Activated T-helper 1 cell treated with anti-CD3 and anti-CD28 coated beads, Interleukin-12 subunit alpha, Interleukin-12 subunit beta, Interleukin-2, Interleukin-4 antibody, amounts not matched to agents 30 ng/mL and 10 ng/mL and 1 ng/mL, durations not matched to agents 14 hours and 24 hours and 36 hours (primary cell): ENCODE measurements around the gene ACTG2. TPM values are rescaled to one million over a fixed set of nuclear protein-coding genes. Genes with fewer than 3 reads are reported as not detected.
"Not testable (repeated sequence)": the region's sequence is repeated elsewhere in the genome, so short reads cannot be mapped to it uniquely, and the experiment has no call there.

ENCODE experiments used
- DNase-seq: peaks from one replicate; pipeline ENCODE4 v3.0.0; 2021; ENCODE audit warnings: low spot score
- H3K27ac Mint-ChIP-seq: one replicate; pipeline ENCODE4 v1.8.0; 2021; ENCODE audit warnings: mild to moderate bottlenecking, mixed read lengths
- H3K27me3 Mint-ChIP-seq: one replicate; pipeline ENCODE4 v1.8.0; 2022; ENCODE audit warnings: mild to moderate bottlenecking, moderate library complexity, mixed read lengths; ENCODE audit not compliant: insufficient read depth
- H3K36me3 Mint-ChIP-seq: one replicate; pipeline ENCODE4 v1.8.0; 2021; ENCODE audit warnings: low read depth, mixed read lengths
- H3K4me1 Mint-ChIP-seq: one replicate; pipeline ENCODE4 v1.8.0; 2021; ENCODE audit warnings: low read depth, mixed read lengths
- H3K4me3 Mint-ChIP-seq: one replicate; pipeline ENCODE4 v1.8.0; 2021; ENCODE audit warnings: mild to moderate bottlenecking, moderate library complexity, mixed read lengths
- H3K9me3 Mint-ChIP-seq: one replicate; pipeline ENCODE4 v1.8.0; 2021; ENCODE audit warnings: mixed read lengths
- intact Hi-C: fragments of 100-400 bp; cut with micrococcal nuclease; formaldehyde crosslinking; loops from one replicate; pipeline ENCODE4 v1.15.1; 2024
- total RNA-seq: library from RNA; stranded (reverse); gene quantifications from 2 replicates; pipeline ENCODE4 v1.2.3, GENCODE V29; 2022

The ACTG2 gene
- total RNA-seq, 1 donor from 2014 or later = 0.26 TPM

GRCh38 chr2:73937103-73937885 is 44.5 kb downstream of the ACTG2 start:
- Mint-ChIP-seq H3K4me1 (peaks cover 69% of the 10 kb centered on the region), H3K36me3 (peaks cover 49% of the 10 kb centered on the region), H3K9me3 (no peaks in the 10 kb centered on the region), H3K27ac (no peak overlapping the region), H3K4me3 (no peak overlapping the region), H3K27me3 (no peaks in the 10 kb centered on the region)
- intact Hi-C loops = no loop called here
- DNase-seq = no peak

GRCh38 chr2:73937899-73938298 is 45.1 kb downstream of the ACTG2 start:
- Mint-ChIP-seq H3K4me3 (no peak overlapping the region), H3K27me3 (no peaks in the 10 kb centered on the region), H3K4me1 (peaks cover 69% of the 10 kb centered on the region), H3K9me3 (no peaks in the 10 kb centered on the region), H3K27ac (no peak overlapping the region), H3K36me3 (peaks cover 53% of the 10 kb centered on the region)
- no peak for DNase-seq
- intact Hi-C loops = loop anchor here (2.0 kb wide), 1 partner anchor 27 kb away; no protein-coding TSS in a partner anchor

GRCh38 chr2:73938718-73939352 is 46.0 kb downstream of the ACTG2 start:
- no peak for DNase-seq
- no peaks in the 10 kb centered on the region for H3K27me3 Mint-ChIP-seq
- no peak overlapping the region for H3K4me3 Mint-ChIP-seq
- no peak overlapping the region for H3K27ac Mint-ChIP-seq
- intact Hi-C loops = loop anchor here (2.0 kb wide), 1 partner anchor 26 kb away; no protein-coding TSS in a partner anchor
- H3K9me3 Mint-ChIP-seq = no peaks in the 10 kb centered on the region
- H3K4me1 Mint-ChIP-seq = peaks cover 63% of the 10 kb centered on the region
- H3K36me3 Mint-ChIP-seq = peaks cover 53% of the 10 kb centered on the region

- peaks cover 54% of the 10 kb centered on the region for H3K36me3 Mint-ChIP-seq
- no peak overlapping the region for H3K27ac Mint-ChIP-seq
- H3K27me3 Mint-ChIP-seq = no peaks in the 10 kb centered on the region
- intact Hi-C loops = loop anchor here (2.0 kb wide), 1 partner anchor 25 kb away; no protein-coding TSS in a partner anchor
- no peak overlapping the region for H3K4me3 Mint-ChIP-seq
- no peak for DNase-seq
- H3K9me3 Mint-ChIP-seq = no peaks in the 10 kb centered on the region
- H3K4me1 Mint-ChIP-seq = peaks cover 68% of the 10 kb centered on the region
Observed at GRCh38 chr2:73939419-73939818, 46.6 kb downstream of the ACTG2 start.

GRCh38 chr2:73940066-73940465 is 47.3 kb downstream of the ACTG2 start:
- H3K9me3 Mint-ChIP-seq, H3K27me3 Mint-ChIP-seq, H3K4me3 Mint-ChIP-seq, H3K27ac Mint-ChIP-seq, DNase-seq, intact Hi-C loops: not testable (repeated sequence)
- Mint-ChIP-seq H3K4me1 (peaks cover 74% of the 10 kb centered on the region), H3K36me3 (peaks cover 59% of the 10 kb centered on the region)

- H3K4me3 Mint-ChIP-seq = no peak overlapping the region
- intact Hi-C loops = no loop called here
- H3K27ac Mint-ChIP-seq = no peak overlapping the region
- H3K36me3 Mint-ChIP-seq = peaks cover 53% of the 10 kb centered on the region
- H3K27me3 Mint-ChIP-seq = no peaks in the 10 kb centered on the region
- DNase-seq = no peak
- H3K4me1 Mint-ChIP-seq = peaks cover 73% of the 10 kb centered on the region
- H3K9me3 Mint-ChIP-seq = no peaks in the 10 kb centered on the region
Observed at GRCh38 chr2:73942664-73943063, 49.9 kb downstream of the ACTG2 start.

GRCh38 chr2:73944714-73945113 is 51.9 kb downstream of the ACTG2 start:
- H3K4me1 Mint-ChIP-seq = peaks cover 73% of the 10 kb centered on the region
- intact Hi-C loops = loop anchor here (1.0 to 5.0 kb wide), 3 partner anchors 18 to 628 kb away; partner anchors contain the start of gene DGUOK

GRCh38 chr2:73946215-73946614 is 53.4 kb downstream of the ACTG2 start:
- no peak for DNase-seq
- intact Hi-C loops = loop anchor here (5.0 kb wide), 1 partner anchor 626 kb away; no protein-coding TSS in a partner anchor
- Mint-ChIP-seq H3K27me3 (no peaks in the 10 kb centered on the region), H3K4me1 (peaks cover 74% of the 10 kb centered on the region), H3K36me3 (peaks cover 55% of the 10 kb centered on the region), H3K4me3 (no peak overlapping the region), H3K9me3 (no peaks in the 10 kb centered on the region), H3K27ac (peak overlapping the region; percentile 61)

More at GRCh38 chr2:73944714-73945113, 51.9 kb downstream of the ACTG2 start:
- peak overlapping the region; percentile 2 for H3K4me3 Mint-ChIP-seq
- no peak for DNase-seq
- no peaks in the 10 kb centered on the region for H3K9me3 Mint-ChIP-seq
- H3K27ac Mint-ChIP-seq = peak overlapping the region; percentile 25
- no peaks in the 10 kb centered on the region for H3K27me3 Mint-ChIP-seq
- H3K36me3 Mint-ChIP-seq = peaks cover 54% of the 10 kb centered on the region

GRCh38 chr2:73946666-73947065 is 53.9 kb downstream of the ACTG2 start:
- no peak overlapping the region for H3K27ac Mint-ChIP-seq
- H3K27me3 Mint-ChIP-seq = no peaks in the 10 kb centered on the region
- H3K36me3 Mint-ChIP-seq = peaks cover 57% of the 10 kb centered on the region
- peaks cover 74% of the 10 kb centered on the region for H3K4me1 Mint-ChIP-seq
- no peak for DNase-seq
- no peak overlapping the region for H3K4me3 Mint-ChIP-seq
- intact Hi-C loops = loop anchor here (5.0 kb wide), 1 partner anchor 626 kb away; no protein-coding TSS in a partner anchor
- H3K9me3 Mint-ChIP-seq = no peaks in the 10 kb centered on the region

- H3K9me3 Mint-ChIP-seq = no peaks in the 10 kb centered on the region
- no peak overlapping the region for H3K27ac Mint-ChIP-seq
- DNase-seq = no peak
- H3K4me3 Mint-ChIP-seq = no peak overlapping the region
- intact Hi-C loops = loop anchor here (5.0 kb wide), 1 partner anchor 625 kb away; no protein-coding TSS in a partner anchor
- H3K27me3 Mint-ChIP-seq = no peaks in the 10 kb centered on the region
- peaks cover 64% of the 10 kb centered on the region for H3K36me3 Mint-ChIP-seq
- H3K4me1 Mint-ChIP-seq = peaks cover 78% of the 10 kb centered on the region
Observed at GRCh38 chr2:73947412-73948018, 54.7 kb downstream of the ACTG2 start.

- Mint-ChIP-seq H3K27ac (no peak overlapping the region), H3K4me1 (peaks cover 72% of the 10 kb centered on the region), H3K4me3 (no peak overlapping the region), H3K9me3 (no peaks in the 10 kb centered on the region), H3K36me3 (peaks cover 60% of the 10 kb centered on the region), H3K27me3 (no peaks in the 10 kb centered on the region)
- no peak for DNase-seq
- intact Hi-C loops = loop anchor here (5.0 kb wide), 1 partner anchor 622 kb away; no protein-coding TSS in a partner anchor
Observed at GRCh38 chr2:73949802-73950201, 57.0 kb downstream of the ACTG2 start.

- H3K36me3 Mint-ChIP-seq = peaks cover 64% of the 10 kb centered on the region
- peak overlapping the region; percentile 36 for H3K27ac Mint-ChIP-seq
- no peak overlapping the region for H3K4me3 Mint-ChIP-seq
- DNase-seq = no peak
- intact Hi-C loops = no loop called here
- H3K4me1 Mint-ChIP-seq = peaks cover 57% of the 10 kb centered on the region
- no peaks in the 10 kb centered on the region for H3K9me3 Mint-ChIP-seq
- no peaks in the 10 kb centered on the region for H3K27me3 Mint-ChIP-seq
Observed at GRCh38 chr2:73952499-73953446, 60.0 kb downstream of the ACTG2 start.
